Spleen (tissue), 7 donors: ENCODE data around the gene CCL17.

ENCODE experiments used
- POLR2A ChIP-seq, 3 donors: fragments of 450-650 bp; IDR thresholded peaks; one replicate each; pipeline ENCODE4 v1.5.1; 2017; ENCODE audit warnings: antibody characterized with exemption in 3 of 3, mild to moderate bottlenecking in 1 of 3
- POLR2AphosphoS5 ChIP-seq, 3 donors: sonication (generic); formaldehyde crosslinking; IDR thresholded peaks; one replicate each; pipeline ENCODE4 v1.5.1; 2017; ENCODE audit warnings: antibody characterized with exemption in 3 of 3
- TF ChIP-seq, protein P1 (sequence below), 11 experiments: fragments of 200-600 bp in 7 of 11; fragments of 450-650 bp in 4 of 11; sonication (generic) in 4 of 11; IDR thresholded peaks in 8 of 11; conservative IDR thresholded peaks in 3 of 11; 1 replicate in 7 of 11; 2 replicates in 4 of 11; pipeline versions ENCODE4 v1.4.0 to v1.8.0; 2016 to 2021; ENCODE audit warnings: antibody characterized with exemption in 11 of 11, inconsistent platforms in 4 of 11, mild to moderate bottlenecking in 1 of 11
- donor health status: DM: no; HTN: no; CAD: no; lungs with moderate emphysema.
- donor health status: DM: no; HTN: no; CAD: no.
- donor health status: DM: no; HTN: no; CAD: no.

DNA sequence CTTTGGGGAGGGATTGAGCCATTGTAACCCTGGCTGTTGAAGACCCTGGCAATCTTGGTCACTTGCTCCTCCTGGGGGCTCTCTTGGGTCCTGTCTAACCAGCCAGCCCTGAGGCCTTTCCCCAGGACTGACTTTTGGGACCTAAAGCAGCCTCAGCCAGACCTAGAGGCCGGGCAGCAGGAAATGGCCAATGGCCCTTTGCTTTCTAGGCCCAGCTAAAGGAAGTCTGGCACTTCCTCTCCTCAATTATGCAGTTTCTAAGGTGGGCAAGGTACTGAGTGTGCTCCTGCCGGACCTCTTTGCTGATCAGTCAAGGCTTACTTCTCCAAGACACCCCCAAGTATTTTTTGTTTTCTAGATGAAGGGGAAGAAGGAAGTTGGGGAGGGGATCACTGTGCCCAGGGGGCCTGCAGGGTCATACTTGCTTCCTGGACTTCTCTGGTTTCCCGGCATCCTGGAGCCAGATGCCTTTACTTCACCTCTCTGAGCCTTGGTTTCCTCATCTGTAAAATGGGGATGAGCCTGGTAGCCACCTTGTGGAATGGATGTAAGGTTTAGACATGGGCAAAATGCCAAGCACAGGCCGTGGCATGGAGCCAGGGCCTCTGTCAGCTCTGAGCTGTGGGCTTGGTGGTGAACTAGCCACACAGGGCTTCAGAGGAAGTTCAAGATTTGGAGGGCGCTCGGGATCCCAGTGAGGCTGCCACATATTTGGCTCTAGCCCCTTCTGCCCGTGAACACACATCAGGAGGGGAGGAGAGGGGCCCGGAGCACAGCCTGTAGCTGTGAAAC, 23.7 kb upstream of the CCL17 start:
- TF ChIP-seq, protein P1, sequence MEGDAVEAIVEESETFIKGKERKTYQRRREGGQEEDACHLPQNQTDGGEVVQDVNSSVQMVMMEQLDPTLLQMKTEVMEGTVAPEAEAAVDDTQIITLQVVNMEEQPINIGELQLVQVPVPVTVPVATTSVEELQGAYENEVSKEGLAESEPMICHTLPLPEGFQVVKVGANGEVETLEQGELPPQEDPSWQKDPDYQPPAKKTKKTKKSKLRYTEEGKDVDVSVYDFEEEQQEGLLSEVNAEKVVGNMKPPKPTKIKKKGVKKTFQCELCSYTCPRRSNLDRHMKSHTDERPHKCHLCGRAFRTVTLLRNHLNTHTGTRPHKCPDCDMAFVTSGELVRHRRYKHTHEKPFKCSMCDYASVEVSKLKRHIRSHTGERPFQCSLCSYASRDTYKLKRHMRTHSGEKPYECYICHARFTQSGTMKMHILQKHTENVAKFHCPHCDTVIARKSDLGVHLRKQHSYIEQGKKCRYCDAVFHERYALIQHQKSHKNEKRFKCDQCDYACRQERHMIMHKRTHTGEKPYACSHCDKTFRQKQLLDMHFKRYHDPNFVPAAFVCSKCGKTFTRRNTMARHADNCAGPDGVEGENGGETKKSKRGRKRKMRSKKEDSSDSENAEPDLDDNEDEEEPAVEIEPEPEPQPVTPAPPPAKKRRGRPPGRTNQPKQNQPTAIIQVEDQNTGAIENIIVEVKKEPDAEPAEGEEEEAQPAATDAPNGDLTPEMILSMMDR (IDR thresholded peaks at IDR 0.05 in 8 of 11, conservative IDR thresholded peaks at IDR 0.05 in 3 of 11): no peak
- no peak for TF ChIP-seq POLR2A (IDR thresholded peaks at IDR 0.05)
- TF ChIP-seq POLR2AphosphoS5 (IDR thresholded peaks at IDR 0.05): no peak
